Keratinocyte (primary cell): Measurements from ENCODE around the gene ACRBP. TPM values are rescaled to one million over a fixed set of nuclear protein-coding genes. Genes with fewer than 3 reads are reported as not detected.

Source experiments
- DNase-seq: peaks from one replicate; pipeline ENCODE4 v3.0.0-alpha.2; 2011; ENCODE audit warnings: low read depth, missing footprints, low spot score
- FAIRE-seq: peaks from 2 replicates; lab custom pipeline; 2011; peaks lifted over from hg19 to GRCh38; lab: Jason Lieb, UNC
- H2AFZ ChIP-seq: 2 replicates; pipeline ENCODE4 v1.6.0; 2012; ENCODE audit warnings: low read length, control low read depth, inconsistent platforms; ENCODE audit not compliant: control insufficient read depth
- H3K27ac ChIP-seq: 2 replicates; pipeline ENCODE4 v1.5.1; 2011; ENCODE audit warnings: low read length; ENCODE audit not compliant: control insufficient read depth, insufficient read depth
- H3K27me3 ChIP-seq: 3 replicates; pipeline ENCODE4 v1.6.0; 2011; ENCODE audit warnings: low read length; ENCODE audit not compliant: control insufficient read depth, insufficient read depth; ENCODE audit errors: extremely low read depth
- H3K36me3 ChIP-seq, 2 experiments: 2 replicates in 1 of 2; 3 replicates in 1 of 2; pipeline ENCODE4 v1.5.1; 2011; ENCODE audit warnings: low read length in 2 of 2, mild to moderate bottlenecking in 1 of 2; ENCODE audit not compliant: control insufficient read depth in 2 of 2, insufficient read depth in 2 of 2; ENCODE audit errors: extremely low read depth in 1 of 2
- H3K4me1 ChIP-seq: 3 replicates; pipeline ENCODE4 v1.5.1; 2011; ENCODE audit warnings: low read length; ENCODE audit not compliant: control insufficient read depth, insufficient read depth; ENCODE audit errors: extremely low read depth
- H3K4me2 ChIP-seq: 3 replicates; pipeline ENCODE4 v1.6.0; 2011; ENCODE audit warnings: low read depth, low read length; ENCODE audit not compliant: control insufficient read depth, insufficient read depth; ENCODE audit errors: extremely low read depth
- H3K4me3 ChIP-seq, 3 experiments: fragments of 200-600 bp in 1 of 3; sonication (generic) in 1 of 3; 2 replicates in 2 of 3; 3 replicates in 1 of 3; pipeline ENCODE4 v1.5.1; 2011 to 2016; ENCODE audit warnings: low read length in 3 of 3, mild to moderate bottlenecking in 3 of 3, control low read depth in 2 of 3, inconsistent platforms in 1 of 3, low read depth in 1 of 3, mixed read lengths in 1 of 3, mixed run types in 1 of 3, moderate library complexity in 1 of 3; ENCODE audit not compliant: control insufficient read depth in 2 of 3, insufficient read depth in 2 of 3; ENCODE audit errors: extremely low read depth in 1 of 3
- H3K79me2 ChIP-seq: 2 replicates; pipeline ENCODE4 v1.6.0; 2012; ENCODE audit warnings: low read length; ENCODE audit not compliant: control insufficient read depth, insufficient read depth
- H3K9ac ChIP-seq: 3 replicates; pipeline ENCODE4 v1.6.0; 2011; ENCODE audit warnings: low read length; ENCODE audit not compliant: control insufficient read depth, insufficient read depth; ENCODE audit errors: extremely low read depth
- H3K9me1 ChIP-seq: 3 replicates; pipeline ENCODE4 v1.6.0; 2011; ENCODE audit warnings: low read length; ENCODE audit not compliant: control insufficient read depth, insufficient read depth; ENCODE audit errors: extremely low read depth
- H3K9me3 ChIP-seq: 2 replicates; pipeline ENCODE4 v1.5.1; 2012; ENCODE audit warnings: low read depth, low read length; ENCODE audit not compliant: control insufficient read depth
- H4K20me1 ChIP-seq: 3 replicates; pipeline ENCODE4 v1.6.0; 2011; ENCODE audit warnings: low read length; ENCODE audit not compliant: control insufficient read depth, insufficient read depth; ENCODE audit errors: extremely low read depth
- CTCF ChIP-seq, 3 experiments: IDR thresholded peaks in 1 of 3; conservative IDR thresholded peaks in 1 of 3; optimal IDR thresholded peaks in 1 of 3; 2 replicates in 2 of 3; 3 replicates in 1 of 3; pipeline versions ENCODE3 to v1.5.1; 2011; ENCODE audit warnings: low read length in 3 of 3, mild to moderate bottlenecking in 3 of 3, moderate library complexity in 2 of 3, control low read depth in 1 of 3, inconsistent platforms in 1 of 3; ENCODE audit not compliant: insufficient read depth in 2 of 3; ENCODE audit errors: extremely low read depth in 1 of 3
- EZH2 ChIP-seq: IDR thresholded peaks from one replicate; pipeline ENCODE4 v1.6.1; 2012; ENCODE audit warnings: inconsistent platforms, mild to moderate bottlenecking, low read length, moderate library complexity
- dilution Hi-C: fragments of 300-500 bp; cut with MboI; formaldehyde crosslinking; loops from one replicate; pipeline ENCODE4 v1.7.0; 2020; ENCODE audit warnings: low sequenced_read_pairs; ENCODE audit not compliant: extremely low pct_ligation_motif_present
- polyA plus RNA-seq, 5 experiments: library from polyadenylated mRNA; depleted of rRNA in 3 of 5; stranded (reverse) in 3 of 5; stranded (forward) in 1 of 5; unstranded in 1 of 5; fragments of >200 nt; gene quantifications; 1 replicate in 1 of 5; 2 replicates in 3 of 5; 3 replicates in 1 of 5; pipeline versions ENCODE4 v1.2.1 to v1.2.3, GENCODE V29; 2011 to 2012; ENCODE audit warnings: missing spikeins in 2 of 5, low read depth in 1 of 5, low replicate concordance in 1 of 5

ACRBP gene
- polyA plus RNA-seq, 1 donor (not counting 4 experiments of a cell fraction or from before 2014, with no cell fraction given): 0.09 TPM

GRCh38 chr12:6612247-6612646 lies 35.0 kb downstream of the ACRBP start:
- no peak overlapping the region for H3K9ac ChIP-seq
- peaks cover 22% of the 10 kb centered on the region for H3K4me1 ChIP-seq
- DNase-seq (no peak), FAIRE-seq (no peak)
- no peaks in the 10 kb centered on the region for H3K9me3 ChIP-seq
- no peaks in the 10 kb centered on the region for H3K9me1 ChIP-seq
- H3K27me3 ChIP-seq: no peaks in the 10 kb centered on the region
- dilution Hi-C loops: no loop called here
- H3K36me3 ChIP-seq: no peaks in the 10 kb centered on the region
- no peak overlapping the region for H3K27ac ChIP-seq
- no peak for TF ChIP-seq EZH2
- no peak for TF ChIP-seq CTCF (optimal IDR thresholded peaks at IDR 0.05 in 1 of 3, IDR thresholded peaks at IDR 0.05 in 1 of 3, conservative IDR thresholded peaks at IDR 0.05 in 1 of 3; ENCODE audit: extremely low read depth in 1 of 3, insufficient read depth in 2 of 3, low read length in 3 of 3)
- H3K79me2 ChIP-seq: no peaks in the 10 kb centered on the region
- H2AFZ ChIP-seq: no peak overlapping the region
- H3K4me2 ChIP-seq: peak overlapping the region; percentile 25
- no peak overlapping the region for H3K4me3 ChIP-seq
- no peaks in the 10 kb centered on the region for H4K20me1 ChIP-seq

GRCh38 chr12:6608592-6609281 lies 38.5 kb downstream of the ACRBP start:
- Histone ChIP-seq H4K20me1 (no peaks in the 10 kb centered on the region), H3K4me3 (no peak overlapping the region), H3K36me3 (peaks cover 1 to 2% of the 10 kb centered on the region in 2 experiments), H3K79me2 (peaks cover 26% of the 10 kb centered on the region), H2AFZ (no peak overlapping the region), H3K9me3 (no peaks in the 10 kb centered on the region), H3K4me1 (peaks cover 41% of the 10 kb centered on the region), H3K9me1 (peaks cover 3% of the 10 kb centered on the region), H3K9ac (no peak overlapping the region), H3K27ac (no peak overlapping the region), H3K4me2 (no peak overlapping the region), H3K27me3 (no peaks in the 10 kb centered on the region)
- dilution Hi-C loops: no loop called here
- no peak for DNase-seq
- TF ChIP-seq CTCF (optimal IDR thresholded peaks at IDR 0.05 in 1 of 3, IDR thresholded peaks at IDR 0.05 in 1 of 3, conservative IDR thresholded peaks at IDR 0.05 in 1 of 3; ENCODE audit: extremely low read depth in 1 of 3, insufficient read depth in 2 of 3, low read length in 3 of 3) (no peak), EZH2 (no peak)
- FAIRE-seq: no peak
